NCI-H2196 treated with DMSO at 0.1 percent for 48 hours (cell line): ENCODE measurements around the gene CFAP65.

Source experiments
- DNase-seq: peaks from one replicate; lab custom pipeline; 2025; ENCODE audit not compliant: unreplicated experiment; lab: John Stamatoyannopoulos, UW

The CFAP65 gene

GRCh38 chr2:219060821-219061791 lies 19.8 kb upstream of the CFAP65 start, which contains the start of gene IHH:
IHH (minus strand) TSS chr2:219060921; CDS start chr2:219060467, 454 bp downstream.
- no peak for DNase-seq

- DNase-seq = no peak
Measured at GRCh38 chr2:219059725-219060682, 18.7 kb upstream of the CFAP65 start.

- no peak for DNase-seq
Measured at GRCh38 chr2:219059375-219059724, 18.0 kb upstream of the CFAP65 start.

- DNase-seq = no peak
Measured at GRCh38 chr2:219058541-219059374, 17.4 kb upstream of the CFAP65 start.

- DNase-seq = peak; percentile 49
Measured at GRCh38 chr2:219057709-219058540, 16.6 kb upstream of the CFAP65 start.

DNA sequence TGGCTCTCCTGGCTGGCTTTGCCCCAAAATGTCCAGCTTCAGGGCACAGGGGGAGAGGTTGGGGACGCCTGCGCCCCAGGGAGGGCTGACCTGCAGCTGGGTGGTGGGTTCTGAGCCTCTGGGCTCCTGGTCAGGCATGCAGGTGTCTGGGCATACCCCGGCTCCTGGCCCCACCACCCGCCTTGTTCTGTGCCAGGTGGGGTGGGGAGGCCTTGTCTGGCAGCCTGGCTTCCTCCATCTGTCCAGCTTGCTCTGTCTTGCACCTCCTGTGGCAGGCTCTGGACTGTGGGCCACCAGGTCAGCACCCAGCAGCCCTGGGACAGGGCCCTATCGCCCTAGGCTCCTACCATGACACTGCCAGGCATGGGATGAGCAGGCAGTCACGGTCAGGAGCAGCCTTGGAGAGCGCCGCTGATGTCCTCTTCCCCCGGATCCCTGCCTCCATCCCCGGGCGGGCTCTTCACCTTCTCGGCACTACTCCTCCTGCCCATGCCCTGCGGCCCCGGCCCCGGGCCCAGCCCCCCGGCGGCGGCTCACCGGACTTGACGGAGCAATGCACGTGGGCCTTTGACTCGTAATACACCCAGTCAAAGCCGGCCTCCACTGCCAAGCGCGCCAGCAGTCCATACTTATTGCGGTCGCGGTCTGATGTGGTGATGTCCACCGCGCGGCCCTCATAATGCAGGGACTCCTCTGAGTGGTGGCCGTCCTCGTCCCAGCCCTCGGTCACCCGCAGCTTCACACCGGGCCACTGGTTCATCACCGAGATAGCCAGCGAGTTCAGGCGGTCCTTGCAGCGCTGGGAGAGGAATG lies 15.8 kb upstream of the CFAP65 start:
- no peak for DNase-seq

- DNase-seq = no peak
Measured at GRCh38 chr2:219056176-219056895, 15.0 kb upstream of the CFAP65 start.

DNA sequence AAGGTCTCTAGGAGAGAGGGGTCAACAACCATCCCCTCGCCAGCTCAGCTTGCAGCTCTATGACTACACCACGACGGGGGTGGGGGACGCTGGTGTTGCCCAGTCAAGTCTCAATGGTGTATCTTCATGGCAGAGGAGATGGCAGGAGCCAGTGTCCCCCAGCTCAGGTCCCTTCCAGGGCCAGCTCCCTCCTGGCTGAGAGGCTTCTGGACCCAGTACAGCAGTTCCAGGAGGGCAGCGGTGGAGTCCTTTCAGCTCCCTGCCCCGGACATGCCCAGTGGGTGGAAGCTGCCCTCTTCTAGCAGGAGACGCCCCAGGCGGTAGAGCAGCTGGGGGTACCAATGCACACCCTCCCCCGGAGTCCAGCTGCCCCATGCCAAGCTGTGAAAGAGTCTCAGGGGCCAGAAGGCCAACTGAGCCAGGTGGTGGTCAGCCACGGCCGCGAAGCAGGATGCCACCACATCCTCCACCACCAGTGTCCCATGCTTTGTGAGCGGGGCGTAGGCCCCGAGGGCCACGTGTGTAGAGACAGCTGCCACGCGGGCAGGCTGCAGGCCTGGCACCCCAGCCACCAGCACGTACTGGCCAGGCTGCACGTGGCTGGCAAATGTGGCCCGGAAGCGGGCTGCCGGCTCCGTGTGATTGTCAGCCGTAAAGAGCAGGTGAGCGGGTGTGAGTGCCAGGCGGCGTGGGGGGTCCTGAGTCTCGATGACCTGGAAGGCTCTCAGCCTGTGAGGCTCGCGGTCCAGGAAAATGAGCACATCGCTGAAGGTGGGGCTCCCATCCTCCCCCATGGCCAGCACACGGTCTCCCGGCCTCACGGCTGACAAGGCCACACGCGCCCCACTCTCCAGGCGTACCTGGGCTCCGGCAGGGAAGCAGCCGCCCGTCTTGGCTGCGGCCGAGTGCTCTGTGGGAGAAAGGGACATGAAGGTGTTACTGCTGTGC lies 13.9 kb upstream of the CFAP65 start:
- DNase-seq = no peak

DNA sequence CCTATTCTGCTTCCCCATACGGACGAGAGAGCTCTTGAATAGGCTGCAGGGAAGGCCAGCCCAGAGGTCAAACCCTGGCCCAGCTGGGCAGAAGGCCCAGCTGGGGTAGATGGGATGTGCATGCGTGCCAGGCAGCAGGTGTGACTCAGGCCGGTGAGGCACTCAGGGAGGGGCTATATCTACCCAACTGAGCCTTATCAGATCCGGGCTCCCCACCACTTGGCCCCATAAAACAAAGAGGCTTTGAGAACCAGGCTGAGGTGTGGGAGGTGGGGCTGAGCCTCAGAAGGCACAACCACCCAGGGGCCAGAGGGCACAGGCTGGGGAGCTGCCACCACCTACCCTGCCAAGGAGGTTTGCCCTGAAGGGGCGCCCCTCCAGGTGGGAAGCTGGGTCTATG lies 8.0 kb upstream of the CFAP65 start:
- DNase-seq = no peak

DNA sequence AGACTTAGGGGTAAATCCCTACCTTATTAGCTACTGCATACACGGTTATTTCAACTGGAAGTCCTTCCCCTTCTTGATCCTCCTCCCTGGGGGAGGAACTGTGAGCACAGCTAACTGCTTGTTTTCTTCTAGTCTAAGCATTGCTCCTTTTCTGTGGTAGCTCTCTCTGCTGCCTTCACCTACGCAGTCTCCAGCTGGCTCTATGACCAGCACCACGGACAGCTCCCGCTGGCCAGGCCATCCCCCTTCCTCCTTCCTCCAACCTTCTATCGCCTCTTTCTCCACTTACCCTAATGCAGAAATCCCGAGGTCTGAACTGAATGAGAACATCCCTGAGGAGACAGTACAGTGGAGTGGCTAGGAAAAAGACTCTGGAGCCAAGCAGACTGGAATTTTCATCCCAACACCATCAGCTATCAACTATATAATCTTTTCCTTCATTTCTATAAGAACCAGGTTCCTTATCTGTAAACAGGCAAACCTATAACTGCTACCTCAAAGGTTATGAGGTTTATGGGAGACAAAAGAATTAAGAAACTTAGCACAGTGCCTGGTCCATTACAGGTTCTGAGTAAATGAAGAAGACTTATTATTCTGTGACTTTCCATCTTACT lies 4.7 kb upstream of the CFAP65 start:
- no peak for DNase-seq

DNA sequence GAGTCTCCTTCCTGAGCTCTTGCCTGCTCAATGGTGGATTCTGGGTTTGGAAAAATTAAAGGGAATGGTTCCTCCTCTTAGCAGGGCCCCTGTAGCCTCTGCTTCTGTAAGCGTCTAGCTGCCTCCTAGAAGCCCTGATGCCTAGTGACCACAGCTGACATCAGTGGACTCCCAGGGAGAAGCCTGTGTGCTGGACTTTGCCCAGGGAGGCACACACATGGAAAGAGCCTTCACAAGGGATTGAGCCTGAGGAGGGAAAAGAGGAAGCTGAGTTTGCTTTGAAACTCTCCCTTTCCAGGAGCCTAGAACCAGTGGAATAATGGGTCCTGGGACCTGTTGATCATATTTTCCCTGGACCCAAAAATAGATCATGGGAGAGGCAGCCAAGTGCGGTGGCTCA lies 1.4 kb upstream of the CFAP65 start:
- DNase-seq = no peak

GRCh38 chr2:219042157-219042556 lies 841 bp upstream of the CFAP65 start:
- DNase-seq = no peak

DNA sequence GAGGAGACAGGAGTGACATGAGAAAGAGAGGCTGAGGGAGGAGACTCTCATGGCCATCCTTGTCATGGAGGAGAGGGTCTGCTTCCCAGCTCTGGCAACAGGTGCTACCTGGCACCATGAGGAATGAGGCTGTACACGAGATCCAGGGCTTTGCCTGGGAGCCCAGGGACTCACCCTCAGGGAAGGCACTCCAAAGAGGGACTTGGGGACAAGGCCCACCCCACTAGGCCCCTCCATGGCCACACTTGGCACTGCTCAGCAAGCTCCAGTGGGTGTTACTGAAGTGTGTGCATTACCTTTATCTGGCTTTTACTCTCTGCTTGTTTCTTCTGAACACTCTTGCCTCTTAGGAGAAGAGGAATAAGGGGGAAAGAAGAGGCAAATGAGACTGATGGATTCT lies 2.7 kb downstream of the CFAP65 start:
- DNase-seq = no peak

GRCh38 chr2:219037783-219038499 lies 3.4 kb downstream of the CFAP65 start:
- no peak for DNase-seq

GRCh38 chr2:219035942-219036341 lies 5.4 kb downstream of the CFAP65 start:
- no peak for DNase-seq

DNA sequence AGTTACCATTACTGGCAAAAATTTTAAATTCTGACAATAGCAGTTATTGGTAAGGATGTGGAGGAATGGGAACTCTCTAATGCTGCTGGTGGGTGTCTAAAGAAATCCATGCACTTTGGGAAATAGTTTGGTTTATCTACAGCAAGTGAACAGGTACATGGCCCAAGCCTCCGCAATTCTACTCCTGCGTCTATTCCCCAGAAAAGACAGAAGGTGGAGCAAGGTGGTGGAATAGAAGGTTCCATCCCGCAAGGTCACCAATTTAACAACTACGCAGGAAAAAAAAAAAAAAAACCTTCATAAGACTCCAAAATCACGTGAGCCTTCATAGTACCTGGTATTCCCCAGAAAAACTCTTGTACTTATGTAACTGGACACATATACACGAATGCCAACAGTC lies 6.5 kb downstream of the CFAP65 start:
- no peak for DNase-seq
